ENCODE measurements around the gene EFHD1.

Gene EFHD1

GRCh38 chr2:232621186-232621585 is 12.2 kb upstream of the EFHD1 start:
- H3K4me3 ChIP-seq (replicated peaks; ENCODE audit: insufficient read depth, low read length): no peak overlapping the region
- TF ChIP-seq CTCF (IDR thresholded peaks at IDR 0.05; ENCODE audit: insufficient read depth, low read length): no peak
- TF ChIP-seq GABPA (IDR thresholded peaks at IDR 0.05; ENCODE audit: low read depth): no peak
- no peak for TF ChIP-seq SPI1 (IDR thresholded peaks at IDR 0.05; ENCODE audit: borderline replicate concordance, low read depth)
- no peak for TF ChIP-seq POLR2AphosphoS5 (IDR thresholded peaks at IDR 0.05; ENCODE audit: low read depth)
- TF ChIP-seq, protein P1, sequence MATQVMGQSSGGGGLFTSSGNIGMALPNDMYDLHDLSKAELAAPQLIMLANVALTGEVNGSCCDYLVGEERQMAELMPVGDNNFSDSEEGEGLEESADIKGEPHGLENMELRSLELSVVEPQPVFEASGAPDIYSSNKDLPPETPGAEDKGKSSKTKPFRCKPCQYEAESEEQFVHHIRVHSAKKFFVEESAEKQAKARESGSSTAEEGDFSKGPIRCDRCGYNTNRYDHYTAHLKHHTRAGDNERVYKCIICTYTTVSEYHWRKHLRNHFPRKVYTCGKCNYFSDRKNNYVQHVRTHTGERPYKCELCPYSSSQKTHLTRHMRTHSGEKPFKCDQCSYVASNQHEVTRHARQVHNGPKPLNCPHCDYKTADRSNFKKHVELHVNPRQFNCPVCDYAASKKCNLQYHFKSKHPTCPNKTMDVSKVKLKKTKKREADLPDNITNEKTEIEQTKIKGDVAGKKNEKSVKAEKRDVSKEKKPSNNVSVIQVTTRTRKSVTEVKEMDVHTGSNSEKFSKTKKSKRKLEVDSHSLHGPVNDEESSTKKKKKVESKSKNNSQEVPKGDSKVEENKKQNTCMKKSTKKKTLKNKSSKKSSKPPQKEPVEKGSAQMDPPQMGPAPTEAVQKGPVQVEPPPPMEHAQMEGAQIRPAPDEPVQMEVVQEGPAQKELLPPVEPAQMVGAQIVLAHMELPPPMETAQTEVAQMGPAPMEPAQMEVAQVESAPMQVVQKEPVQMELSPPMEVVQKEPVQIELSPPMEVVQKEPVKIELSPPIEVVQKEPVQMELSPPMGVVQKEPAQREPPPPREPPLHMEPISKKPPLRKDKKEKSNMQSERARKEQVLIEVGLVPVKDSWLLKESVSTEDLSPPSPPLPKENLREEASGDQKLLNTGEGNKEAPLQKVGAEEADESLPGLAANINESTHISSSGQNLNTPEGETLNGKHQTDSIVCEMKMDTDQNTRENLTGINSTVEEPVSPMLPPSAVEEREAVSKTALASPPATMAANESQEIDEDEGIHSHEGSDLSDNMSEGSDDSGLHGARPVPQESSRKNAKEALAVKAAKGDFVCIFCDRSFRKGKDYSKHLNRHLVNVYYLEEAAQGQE (IDR thresholded peaks at IDR 0.05; ENCODE audit: insufficient replicate concordance, low read depth): no peak
- H3K27me3 ChIP-seq (ENCODE audit: insufficient read depth, poor library complexity, severe bottlenecking): peaks cover 3% of the 10 kb centered on the region
- H3K27ac ChIP-seq (replicated peaks): no peak overlapping the region
- DNase-seq (ENCODE audit: low read depth in 1 of 2, low spot score in 1 of 2): no peak

DNA sequence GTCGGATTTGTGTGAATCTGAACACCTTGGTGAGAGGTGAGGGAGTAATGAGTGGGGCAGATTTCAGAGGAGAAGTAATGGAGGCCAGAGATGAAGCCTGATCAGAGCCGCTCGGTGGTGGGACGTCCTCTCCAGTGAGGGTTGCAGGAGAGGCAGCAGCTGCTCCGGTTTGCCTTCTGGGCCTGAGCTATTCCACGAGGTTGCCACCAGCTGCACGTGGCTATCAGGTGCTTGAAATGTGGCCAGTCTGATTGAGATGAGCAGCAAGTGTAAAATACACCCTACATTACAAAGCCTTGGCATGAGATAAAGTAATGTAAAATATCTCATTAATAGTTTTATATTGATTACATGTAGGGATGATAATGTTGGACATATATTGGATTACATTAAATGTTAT is 10.8 kb upstream of the EFHD1 start:
- Histone ChIP-seq H3K27me3 (ENCODE audit: insufficient read depth, poor library complexity, severe bottlenecking) (peaks cover 3% of the 10 kb centered on the region), H3K4me3 (replicated peaks; ENCODE audit: insufficient read depth, low read length) (no peak overlapping the region), H3K27ac (replicated peaks) (no peak overlapping the region)
- DNase-seq (ENCODE audit: low read depth in 1 of 2, low spot score in 1 of 2): no peak
- TF ChIP-seq SPI1 (IDR thresholded peaks at IDR 0.05; ENCODE audit: borderline replicate concordance, low read depth): no peak
- TF ChIP-seq POLR2AphosphoS5 (IDR thresholded peaks at IDR 0.05; ENCODE audit: low read depth): no peak
- TF ChIP-seq, protein P1 (IDR thresholded peaks at IDR 0.05; ENCODE audit: insufficient replicate concordance, low read depth): no peak
- no peak for TF ChIP-seq CTCF (IDR thresholded peaks at IDR 0.05; ENCODE audit: insufficient read depth, low read length)
- no peak for TF ChIP-seq GABPA (IDR thresholded peaks at IDR 0.05; ENCODE audit: low read depth)

GRCh38 chr2:232623768-232624765 is 9.3 kb upstream of the EFHD1 start:
- Histone ChIP-seq H3K27me3 (ENCODE audit: insufficient read depth, poor library complexity, severe bottlenecking) (peaks cover 6% of the 10 kb centered on the region), H3K4me3 (replicated peaks; ENCODE audit: insufficient read depth, low read length) (no peak overlapping the region), H3K27ac (replicated peaks) (no peak overlapping the region)
- DNase-seq (ENCODE audit: low read depth in 1 of 2, low spot score in 1 of 2): no peak
- TF ChIP-seq, protein P1 (IDR thresholded peaks at IDR 0.05; ENCODE audit: insufficient replicate concordance, low read depth): no peak
- TF ChIP-seq GABPA (IDR thresholded peaks at IDR 0.05; ENCODE audit: low read depth) (no peak), SPI1 (IDR thresholded peaks at IDR 0.05; ENCODE audit: borderline replicate concordance, low read depth) (no peak), CTCF (IDR thresholded peaks at IDR 0.05; ENCODE audit: insufficient read depth, low read length) (no peak), POLR2AphosphoS5 (IDR thresholded peaks at IDR 0.05; ENCODE audit: low read depth) (no peak)
